ENCODE results near the gene HOXC12.

HOXC12 gene

DNA sequence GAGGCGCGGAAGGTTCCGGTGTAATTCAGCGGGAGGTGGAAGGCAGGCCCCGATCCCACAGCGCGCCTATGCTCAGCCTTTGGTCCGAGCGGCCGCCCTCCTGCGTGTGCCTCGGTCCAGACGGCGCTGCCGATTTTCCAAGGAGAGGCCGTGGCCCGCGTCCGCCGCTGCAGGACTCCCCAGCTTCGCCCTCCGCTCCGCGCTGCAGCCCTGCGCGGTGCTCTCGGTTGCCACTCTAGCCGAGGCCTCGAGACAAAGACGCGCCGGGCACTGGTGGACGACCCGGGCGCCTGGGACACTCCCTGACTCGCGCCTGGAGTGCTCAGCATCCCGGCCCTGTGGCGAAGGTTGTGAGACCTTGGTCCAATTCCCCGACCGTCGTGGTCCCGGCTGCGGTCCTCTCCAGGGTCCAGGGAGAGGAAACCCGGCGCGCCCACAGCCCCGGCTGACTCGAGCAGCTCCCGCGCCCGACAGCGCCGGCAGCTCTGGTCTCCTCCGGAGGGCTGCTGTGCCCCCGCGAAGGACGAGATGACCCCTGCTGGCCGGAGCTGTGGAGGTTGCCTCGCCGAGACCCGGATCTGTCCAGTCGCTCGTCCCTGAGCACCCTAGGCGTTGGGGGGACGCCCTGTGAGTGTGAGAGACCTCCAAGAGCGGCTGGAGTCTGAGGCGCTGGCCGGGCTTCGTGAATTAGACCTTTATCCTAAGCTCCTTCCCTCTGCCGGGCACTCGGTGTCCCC, 6.5 kb downstream of the HOXC12 start:
- H3K9ac ChIP-seq (ENCODE audit: low read length) = no peak overlapping the region
- peak overlapping the region; percentile 24 for H3K4me3 ChIP-seq (ENCODE audit: low read length)
- no peak for DNase-seq (ENCODE audit: low read depth)
- H3K9me3 ChIP-seq (ENCODE audit: control insufficient read depth, low read length) = peaks cover 5% of the 10 kb centered on the region
- H3K36me3 ChIP-seq (ENCODE audit: control insufficient read depth, insufficient read depth, low read length, severe bottlenecking) = no peaks in the 10 kb centered on the region
- H3K4me1 ChIP-seq (ENCODE audit: control insufficient read depth, insufficient read depth, low read length) = no peaks in the 10 kb centered on the region
- H3K27me3 ChIP-seq (replicated peaks; ENCODE audit: control insufficient read depth, insufficient read depth, low read length) = peaks cover 94% of the 10 kb centered on the region

DNA sequence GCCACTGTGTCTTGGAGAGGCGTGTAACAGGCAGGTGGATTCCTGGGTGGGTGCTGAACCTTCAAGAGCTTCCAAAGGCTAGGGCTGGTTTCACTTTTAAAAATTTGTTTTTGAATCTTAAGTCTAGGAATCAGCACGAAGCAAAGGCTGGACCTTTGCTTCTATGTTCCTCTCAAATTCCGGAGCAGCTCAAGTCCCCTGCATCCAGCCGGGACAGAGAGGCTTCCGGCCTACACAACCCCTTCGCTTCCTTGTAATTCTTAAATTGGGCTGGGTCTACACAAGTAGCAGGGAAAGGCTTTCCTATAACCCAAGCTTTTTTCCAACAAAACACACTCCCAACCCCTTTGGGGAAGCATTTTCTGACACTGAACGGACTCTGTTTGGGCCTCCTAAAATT, 8.3 kb downstream of the HOXC12 start:
- no peak overlapping the region for H3K4me3 ChIP-seq (ENCODE audit: low read length)
- peaks cover 94% of the 10 kb centered on the region for H3K27me3 ChIP-seq (replicated peaks; ENCODE audit: control insufficient read depth, insufficient read depth, low read length)
- no peaks in the 10 kb centered on the region for H3K4me1 ChIP-seq (ENCODE audit: control insufficient read depth, insufficient read depth, low read length)
- no peak overlapping the region for H3K9ac ChIP-seq (ENCODE audit: low read length)
- peaks cover 5% of the 10 kb centered on the region for H3K9me3 ChIP-seq (ENCODE audit: control insufficient read depth, low read length)
- DNase-seq (ENCODE audit: low read depth) = no peak
- no peaks in the 10 kb centered on the region for H3K36me3 ChIP-seq (ENCODE audit: control insufficient read depth, insufficient read depth, low read length, severe bottlenecking)

DNA sequence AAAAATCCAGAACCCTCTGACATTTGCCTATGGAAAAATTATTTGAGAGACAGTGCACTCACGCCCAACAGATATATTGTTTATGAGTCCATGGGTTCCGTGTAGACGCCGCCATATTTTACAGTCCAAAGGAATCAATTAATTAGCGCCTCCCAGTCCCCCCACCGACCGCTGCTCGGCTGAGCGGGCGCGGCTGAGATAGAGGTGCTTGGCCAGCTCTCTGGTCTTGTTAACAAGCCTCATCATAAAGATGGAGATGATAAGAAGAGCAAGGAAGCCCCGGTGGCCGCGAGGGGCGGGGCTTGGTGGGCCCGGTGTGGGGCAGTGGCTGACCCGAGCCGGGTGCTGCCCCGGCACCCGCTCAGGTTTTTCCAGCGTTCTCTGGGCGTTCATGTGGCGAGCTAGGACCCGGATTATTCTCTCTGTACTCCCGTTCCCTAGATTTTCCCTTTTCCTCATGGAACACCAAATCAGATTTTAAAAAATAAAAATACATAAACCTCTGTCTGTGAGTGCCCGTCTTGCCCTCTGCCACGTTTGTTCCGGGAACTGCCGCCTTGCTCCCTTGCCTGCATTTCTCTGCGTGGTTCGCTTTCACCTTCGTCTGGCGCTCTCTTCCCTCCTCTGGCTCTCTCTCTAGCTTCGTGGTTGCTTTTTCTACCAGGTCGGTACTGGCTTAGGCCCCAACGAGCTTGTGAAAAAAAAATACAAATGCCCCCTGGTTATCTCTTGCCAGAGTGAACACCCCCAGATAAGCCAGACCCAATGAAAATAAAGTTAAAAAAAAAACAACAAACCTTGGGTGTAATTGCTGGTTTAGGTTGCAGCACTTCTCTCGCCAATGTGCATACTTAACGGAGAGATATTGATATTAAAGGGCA, 9.0 kb downstream of the HOXC12 start:
- no peaks in the 10 kb centered on the region for H3K36me3 ChIP-seq (ENCODE audit: control insufficient read depth, insufficient read depth, low read length, severe bottlenecking)
- no peak overlapping the region for H3K4me3 ChIP-seq (ENCODE audit: low read length)
- no peaks in the 10 kb centered on the region for H3K4me1 ChIP-seq (ENCODE audit: control insufficient read depth, insufficient read depth, low read length)
- no peak overlapping the region for H3K9ac ChIP-seq (ENCODE audit: low read length)
- H3K27me3 ChIP-seq (replicated peaks; ENCODE audit: control insufficient read depth, insufficient read depth, low read length) = peaks cover 94% of the 10 kb centered on the region
- H3K9me3 ChIP-seq (ENCODE audit: control insufficient read depth, low read length) = peaks cover 5% of the 10 kb centered on the region
- no peak for DNase-seq (ENCODE audit: low read depth)

DNA sequence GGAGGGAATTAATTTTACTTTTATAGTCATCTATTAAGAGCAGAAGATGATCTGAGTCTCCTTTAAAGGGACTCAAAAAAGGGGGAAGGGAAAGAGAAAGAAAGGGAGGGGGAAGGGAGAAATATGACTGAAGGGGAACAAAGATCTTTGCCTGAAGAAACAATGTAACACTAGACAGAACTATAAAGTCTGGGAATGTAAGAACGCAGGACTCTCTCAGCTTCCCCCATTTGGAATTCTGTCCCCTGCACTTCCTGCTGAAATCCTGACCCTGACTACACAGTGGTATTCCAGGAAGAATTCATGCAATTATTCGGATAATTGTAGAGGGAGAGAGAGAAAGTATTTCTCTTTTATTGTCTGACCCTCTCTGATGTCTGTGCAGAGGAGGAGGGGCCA, 9.6 kb downstream of the HOXC12 start:
- no peak for DNase-seq (ENCODE audit: low read depth)
- no peak overlapping the region for H3K4me3 ChIP-seq (ENCODE audit: low read length)
- peaks cover 5% of the 10 kb centered on the region for H3K9me3 ChIP-seq (ENCODE audit: control insufficient read depth, low read length)
- H3K4me1 ChIP-seq (ENCODE audit: control insufficient read depth, insufficient read depth, low read length) = no peaks in the 10 kb centered on the region
- peaks cover 94% of the 10 kb centered on the region for H3K27me3 ChIP-seq (replicated peaks; ENCODE audit: control insufficient read depth, insufficient read depth, low read length)
- H3K36me3 ChIP-seq (ENCODE audit: control insufficient read depth, insufficient read depth, low read length, severe bottlenecking) = no peaks in the 10 kb centered on the region
- H3K9ac ChIP-seq (ENCODE audit: low read length) = no peak overlapping the region

DNA sequence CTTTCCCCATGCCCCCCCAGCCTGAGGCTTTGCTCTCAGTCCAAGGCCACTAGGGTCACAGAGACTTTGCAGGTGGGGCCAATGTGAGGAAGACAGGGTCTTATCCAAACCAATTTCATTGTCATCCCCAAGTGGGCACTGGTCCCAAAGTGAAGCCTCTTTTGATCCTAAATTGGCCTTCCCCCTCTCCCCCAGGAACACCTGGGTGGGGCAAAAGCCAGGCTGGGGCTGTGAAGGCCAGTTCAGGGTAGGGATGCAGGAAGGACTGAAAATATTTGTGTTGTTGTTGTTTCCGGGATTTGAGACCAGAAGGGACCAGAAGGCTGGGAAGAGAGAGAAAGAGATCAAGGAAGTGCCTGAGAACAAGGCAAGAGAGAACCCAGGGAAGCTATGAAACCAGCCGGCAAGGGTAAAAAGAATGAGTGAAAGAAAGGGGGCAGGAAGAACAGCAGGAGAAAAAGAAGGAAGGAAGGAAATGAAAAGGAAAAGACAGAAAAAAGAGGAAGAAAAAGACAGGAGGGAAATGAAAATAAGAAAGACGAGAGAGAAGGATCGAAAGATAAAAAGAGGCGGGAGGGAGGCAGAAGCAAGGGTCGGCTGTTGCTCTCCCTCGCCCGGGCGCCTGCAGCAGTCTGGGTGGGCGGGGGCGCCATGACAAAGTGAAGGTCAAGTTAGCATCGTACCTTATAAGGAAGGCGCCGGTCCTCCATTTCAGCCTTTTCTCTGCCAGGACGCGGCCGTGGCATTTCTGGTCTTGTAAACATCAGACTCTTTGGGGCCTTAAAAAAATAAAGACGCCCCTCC, 10.8 kb downstream of the HOXC12 start:
- H3K36me3 ChIP-seq (ENCODE audit: control insufficient read depth, insufficient read depth, low read length, severe bottlenecking) = no peaks in the 10 kb centered on the region
- peak overlapping the region; percentile 32 for H3K4me3 ChIP-seq (ENCODE audit: low read length)
- DNase-seq (ENCODE audit: low read depth) = no peak
- H3K4me1 ChIP-seq (ENCODE audit: control insufficient read depth, insufficient read depth, low read length) = no peaks in the 10 kb centered on the region
- H3K27me3 ChIP-seq (replicated peaks; ENCODE audit: control insufficient read depth, insufficient read depth, low read length) = peaks cover 93% of the 10 kb centered on the region
- H3K9ac ChIP-seq (ENCODE audit: low read length) = peak overlapping the region; percentile 61
- no peaks in the 10 kb centered on the region for H3K9me3 ChIP-seq (ENCODE audit: control insufficient read depth, low read length)

DNA sequence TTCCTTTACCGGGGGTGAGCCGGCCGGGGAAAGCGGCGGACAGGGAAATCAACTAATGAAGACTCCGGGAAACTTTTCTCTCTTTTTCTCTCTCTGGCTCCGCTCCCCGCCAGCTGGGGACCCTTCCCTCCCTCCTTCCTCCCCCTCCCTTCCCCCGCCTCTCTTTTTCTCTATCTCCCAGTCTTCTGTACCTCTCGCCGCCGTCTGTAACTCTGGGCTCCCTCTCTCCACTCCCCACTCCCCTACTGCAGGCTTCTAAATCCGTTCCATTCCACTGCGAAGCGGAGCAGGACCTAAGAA, 11.3 kb downstream of the HOXC12 start:
- no peak for DNase-seq (ENCODE audit: low read depth)
- no peaks in the 10 kb centered on the region for H3K9me3 ChIP-seq (ENCODE audit: control insufficient read depth, low read length)
- no peaks in the 10 kb centered on the region for H3K4me1 ChIP-seq (ENCODE audit: control insufficient read depth, insufficient read depth, low read length)
- H3K4me3 ChIP-seq (ENCODE audit: low read length) = peak overlapping the region; percentile 50
- H3K36me3 ChIP-seq (ENCODE audit: control insufficient read depth, insufficient read depth, low read length, severe bottlenecking) = no peaks in the 10 kb centered on the region
- peak overlapping the region; percentile 61 for H3K9ac ChIP-seq (ENCODE audit: low read length)
- H3K27me3 ChIP-seq (replicated peaks; ENCODE audit: control insufficient read depth, insufficient read depth, low read length) = peaks cover 94% of the 10 kb centered on the region

DNA sequence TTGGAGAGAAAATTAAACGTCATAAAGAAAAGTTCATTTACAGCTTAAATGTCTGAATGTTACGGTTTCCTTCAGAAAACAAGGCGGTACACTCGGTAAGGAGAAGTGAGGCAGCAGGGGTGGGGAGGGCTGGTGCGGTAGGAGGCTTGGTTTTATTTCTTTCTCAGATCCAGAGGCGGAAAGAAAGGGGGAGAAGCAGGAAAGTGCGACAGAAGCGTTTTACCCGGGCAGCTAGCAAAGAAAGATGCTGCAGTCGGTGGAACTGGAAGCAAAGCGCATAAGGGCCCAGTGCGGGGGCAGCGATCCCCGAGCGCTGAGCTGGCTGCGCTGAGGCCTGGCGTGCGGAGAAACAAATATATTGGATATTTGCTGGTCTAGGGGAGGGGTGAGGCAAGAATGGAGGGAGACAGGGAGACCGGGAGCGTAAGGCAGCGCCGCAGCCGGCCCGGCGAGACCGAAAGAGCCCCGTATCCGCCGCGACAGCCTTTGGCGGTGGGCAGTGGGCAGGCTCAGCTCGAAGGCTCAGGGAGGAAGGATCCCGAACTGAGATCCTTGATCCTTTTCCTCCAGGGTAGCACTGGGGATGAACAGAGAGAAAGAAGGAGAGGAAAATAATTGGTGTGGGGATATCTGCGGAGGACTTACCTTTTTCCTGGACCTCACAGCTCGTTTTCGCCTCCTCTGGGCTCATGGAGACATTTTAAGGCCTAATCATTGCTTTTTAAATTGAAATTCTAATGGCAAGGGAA, 11.9 kb downstream of the HOXC12 start:
- Histone ChIP-seq H3K9me3 (ENCODE audit: control insufficient read depth, low read length) (no peaks in the 10 kb centered on the region), H3K4me3 (ENCODE audit: low read length) (peak overlapping the region; percentile 50), H3K36me3 (ENCODE audit: control insufficient read depth, insufficient read depth, low read length, severe bottlenecking) (no peaks in the 10 kb centered on the region), H3K9ac (ENCODE audit: low read length) (peak overlapping the region; percentile 61), H3K4me1 (ENCODE audit: control insufficient read depth, insufficient read depth, low read length) (no peaks in the 10 kb centered on the region), H3K27me3 (replicated peaks; ENCODE audit: control insufficient read depth, insufficient read depth, low read length) (peaks cover 97% of the 10 kb centered on the region)
- DNase-seq (ENCODE audit: low read depth) = no peak

DNA sequence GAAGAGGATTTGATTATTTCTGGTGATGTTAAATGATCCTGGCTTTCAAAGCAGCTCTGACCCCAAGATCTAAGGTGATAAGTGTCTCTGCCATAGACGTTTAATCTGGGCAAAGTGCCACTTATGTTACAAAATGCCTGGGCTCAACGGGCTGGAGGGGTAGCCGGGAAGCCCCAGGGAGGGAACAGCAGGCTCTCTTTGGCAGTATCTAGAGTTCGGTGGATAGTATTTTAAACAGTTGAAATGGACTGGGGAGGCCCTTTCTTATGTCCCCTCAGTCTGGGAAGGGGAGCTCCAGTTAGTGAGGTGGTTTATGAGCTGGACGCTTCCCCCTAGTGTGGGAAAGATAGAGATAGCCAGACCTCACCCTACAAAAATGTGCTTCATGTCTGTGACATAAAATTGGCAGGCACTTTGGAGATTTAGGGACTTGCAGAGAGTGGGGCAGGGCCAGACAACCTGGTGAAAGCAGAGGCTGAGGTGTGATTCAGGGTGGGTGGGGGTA, 12.8 kb downstream of the HOXC12 start:
- H3K27me3 ChIP-seq (replicated peaks; ENCODE audit: control insufficient read depth, insufficient read depth, low read length) = peaks cover 97% of the 10 kb centered on the region
- no peak for DNase-seq (ENCODE audit: low read depth)
- H3K36me3 ChIP-seq (ENCODE audit: control insufficient read depth, insufficient read depth, low read length, severe bottlenecking) = no peaks in the 10 kb centered on the region
- peak overlapping the region; percentile 50 for H3K4me3 ChIP-seq (ENCODE audit: low read length)
- peaks cover 6% of the 10 kb centered on the region for H3K4me1 ChIP-seq (ENCODE audit: control insufficient read depth, insufficient read depth, low read length)
- H3K9ac ChIP-seq (ENCODE audit: low read length) = no peak overlapping the region
- no peaks in the 10 kb centered on the region for H3K9me3 ChIP-seq (ENCODE audit: control insufficient read depth, low read length)

DNA sequence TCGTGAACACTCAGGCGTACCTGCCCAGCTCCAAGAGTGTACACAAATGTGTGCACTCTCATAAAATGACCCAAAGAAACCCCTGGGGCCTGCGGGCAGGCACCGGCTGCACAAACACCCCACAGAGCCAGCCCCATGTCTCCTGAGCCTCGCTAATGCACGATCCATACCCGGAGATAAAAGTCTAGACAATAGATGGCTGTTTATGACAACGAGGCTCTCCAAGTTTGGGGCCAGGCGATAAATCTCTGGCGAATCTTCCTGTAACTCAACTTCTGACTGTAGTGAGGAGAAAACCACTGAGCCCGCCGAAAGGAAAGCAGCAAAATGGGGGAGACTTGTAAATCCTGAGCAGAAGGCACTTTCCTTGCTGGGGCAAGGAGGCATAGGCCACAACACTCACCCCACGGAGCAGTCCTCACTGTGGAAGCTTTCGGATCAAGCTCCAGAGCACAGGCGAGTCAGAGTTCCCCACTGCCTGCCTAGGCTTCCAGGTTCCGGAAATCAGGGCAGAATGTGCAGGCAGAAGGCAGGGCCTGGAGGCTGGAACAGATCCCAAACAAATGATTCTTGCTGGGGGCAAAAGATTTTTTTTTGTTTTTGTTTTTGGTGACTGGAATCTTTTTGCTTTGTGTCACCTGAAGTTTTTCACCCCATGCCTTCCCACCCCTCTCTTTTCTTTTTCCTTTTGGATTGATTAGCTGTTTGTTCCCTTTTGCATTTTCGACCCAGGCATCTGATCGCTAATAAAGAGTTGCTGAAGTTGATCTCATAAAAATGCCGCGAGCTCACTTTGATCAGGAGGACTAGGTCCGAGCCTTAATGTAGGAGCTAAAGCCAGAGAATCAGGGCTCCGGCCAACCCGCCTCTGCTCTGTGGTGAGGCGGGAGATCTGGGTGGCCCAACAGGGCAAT, 13.8 kb downstream of the HOXC12 start:
- peaks cover 88% of the 10 kb centered on the region for H3K27me3 ChIP-seq (replicated peaks; ENCODE audit: control insufficient read depth, insufficient read depth, low read length)
- no peak for DNase-seq (ENCODE audit: low read depth)
- H3K36me3 ChIP-seq (ENCODE audit: control insufficient read depth, insufficient read depth, low read length, severe bottlenecking) = no peaks in the 10 kb centered on the region
- H3K9me3 ChIP-seq (ENCODE audit: control insufficient read depth, low read length) = no peaks in the 10 kb centered on the region
- no peak overlapping the region for H3K9ac ChIP-seq (ENCODE audit: low read length)
- no peak overlapping the region for H3K4me3 ChIP-seq (ENCODE audit: low read length)
- peaks cover 8% of the 10 kb centered on the region for H3K4me1 ChIP-seq (ENCODE audit: control insufficient read depth, insufficient read depth, low read length)
